SK-N-SH (cell line): Measurements from ENCODE around the gene C10orf90. TPM values are rescaled to one million over a fixed set of nuclear protein-coding genes. Genes with fewer than 3 reads are reported as not detected.

Experiments used
- CTCF ChIA-PET: fragments of 300-600, 350-600 bp; formaldehyde crosslinking; extraction: SDS; loops from one replicate; lab custom pipeline; 2021; lab: Yijun Ruan, JAX
- POLR2A ChIA-PET: fragments of 350-600 bp; sonication (Branson Sonifier 250); formaldehyde crosslinking; extraction: SDS; loops from one replicate; lab custom pipeline; 2020; ENCODE audit warnings: antibody characterized with exemption, inconsistent platforms; lab: Yijun Ruan, JAX
- DNase-seq: peaks from one replicate; pipeline ENCODE4 v3.0.0; 2012
- H2AFZ ChIP-seq: fragments of 200-600 bp; sonication (generic); 2 replicates; pipeline ENCODE4 v1.8.1; 2016; ENCODE audit warnings: antibody characterized with exemption, mild to moderate bottlenecking, low read depth
- H3F3A ChIP-seq: fragments of 200-600 bp; sonication (generic); replicated peaks from 2 replicates; pipeline ENCODE3; 2016; ENCODE audit warnings: antibody characterized with exemption, mild to moderate bottlenecking; ENCODE audit not compliant: insufficient read depth
- H3K27ac ChIP-seq, 2 experiments: fragments of 200-500 bp in 1 of 2; fragments of 200-600 bp in 1 of 2; sonication (Bioruptor generic) in 1 of 2; sonication (generic), shearing (Covaris generic) in 1 of 2; 2 replicates each; pipeline versions ENCODE4 v1.5.1 to v1.6.1; 2014 to 2016; ENCODE audit warnings: low read depth in 2 of 2, inconsistent platforms in 1 of 2, low read length in 1 of 2, mild to moderate bottlenecking in 1 of 2, mixed read lengths in 1 of 2
- H3K27me3 ChIP-seq: fragments of 200-600 bp; sonication (generic), shearing (Covaris generic); 2 replicates; pipeline ENCODE4 v1.6.1; 2016; ENCODE audit warnings: mixed run types; ENCODE audit not compliant: insufficient read depth
- H3K36me3 ChIP-seq, 2 experiments: fragments of 200-500 bp in 1 of 2; fragments of 200-600 bp in 1 of 2; sonication (Bioruptor generic) in 1 of 2; sonication (generic) in 1 of 2; replicated peaks in 1 of 2; 2 replicates each; pipeline versions ENCODE3 to v1.5.1; 2014 to 2016; ENCODE audit warnings: low read length in 1 of 2, mild to moderate bottlenecking in 1 of 2; ENCODE audit not compliant: insufficient read depth in 2 of 2, control insufficient read depth in 1 of 2
- H3K4me1 ChIP-seq, 2 experiments: fragments of 200-500 bp in 1 of 2; fragments of 200-600 bp in 1 of 2; sonication (Bioruptor generic) in 1 of 2; sonication (generic), shearing (Covaris generic) in 1 of 2; 2 replicates each; pipeline versions ENCODE4 v1.5.1 to v1.6.1; 2014 to 2016; ENCODE audit warnings: low read depth in 1 of 2, low read length in 1 of 2, mixed run types in 1 of 2; ENCODE audit not compliant: insufficient read depth in 2 of 2, control insufficient read depth in 1 of 2
- H3K4me2 ChIP-seq: fragments of 200-600 bp; sonication (generic), shearing (Covaris generic); 2 replicates; pipeline ENCODE4 v1.6.1; 2017; ENCODE audit warnings: mixed run types
- H3K4me3 ChIP-seq, 2 experiments: fragments of 200-500 bp in 1 of 2; fragments of 200-600 bp in 1 of 2; sonication (Bioruptor generic) in 1 of 2; sonication (generic), shearing (Covaris generic) in 1 of 2; 2 replicates each; pipeline versions ENCODE4 v1.5.1 to v1.8.1; 2014 to 2016; ENCODE audit warnings: low read depth in 2 of 2, inconsistent platforms in 1 of 2, low read length in 1 of 2, mild to moderate bottlenecking in 1 of 2, mixed read lengths in 1 of 2, moderate library complexity in 1 of 2
- H3K79me2 ChIP-seq: fragments of 200-600 bp; sonication (generic); 2 replicates; pipeline ENCODE4 v1.8.1; 2017; ENCODE audit warnings: mild to moderate bottlenecking; ENCODE audit not compliant: insufficient read depth
- H3K9ac ChIP-seq: fragments of 200-600 bp; sonication (generic); 2 replicates; pipeline ENCODE4 v1.6.1; 2017; ENCODE audit warnings: mixed run types
- H3K9me2 ChIP-seq: fragments of 200-600 bp; sonication (generic); 2 replicates; pipeline ENCODE4 v1.6.1; 2017; ENCODE audit warnings: mixed run types
- H3K9me3 ChIP-seq: fragments of 200-600 bp; sonication (generic); 2 replicates; pipeline ENCODE4 v1.6.1; 2017; ENCODE audit warnings: mixed run types, mild to moderate bottlenecking, moderate library complexity
- H4K20me1 ChIP-seq: fragments of 200-600 bp; sonication (generic); 2 replicates; pipeline ENCODE4 v1.6.1; 2017; ENCODE audit warnings: mild to moderate bottlenecking, mixed run types; ENCODE audit not compliant: insufficient read depth
- CHD2 ChIP-seq: fragments of 150-350 bp; IDR thresholded peaks from 2 replicates; pipeline ENCODE4 v1.6.1; 2018; ENCODE audit warnings: low read length; ENCODE audit not compliant: partially characterized antibody
- CTCF ChIP-seq: fragments of 200-600 bp; sonication (generic); IDR thresholded peaks from 2 replicates; pipeline ENCODE4 v1.6.1; 2017; ENCODE audit warnings: antibody characterized with exemption, mild to moderate bottlenecking, moderate library complexity
- ELF1 ChIP-seq: IDR thresholded peaks from 2 replicates; pipeline ENCODE4 v1.4.0; 2012
- EP300 ChIP-seq, 2 experiments: IDR thresholded peaks; 2 replicates each; pipeline versions ENCODE4 v1.4.0 to v1.6.1; 2012; ENCODE audit warnings: borderline replicate concordance in 1 of 2, low read depth in 1 of 2, low read length in 1 of 2
- EZH2phosphoT487 ChIP-seq: fragments of 200-600 bp; sonication (generic); IDR thresholded peaks from 2 replicates; pipeline ENCODE4 v1.6.1; 2017; ENCODE audit warnings: low read depth, mixed run types, mild to moderate bottlenecking, antibody characterized with exemption, moderate library complexity, borderline replicate concordance
- FOSL2 ChIP-seq: IDR thresholded peaks from 2 replicates; pipeline ENCODE4 v1.4.0; 2012; ENCODE audit warnings: low read depth, mild to moderate bottlenecking, moderate library complexity, borderline replicate concordance
- FOXJ3 ChIP-seq: sonication (generic); formaldehyde crosslinking; IDR thresholded peaks from 2 replicates; pipeline ENCODE4 v1.5.1; 2020; ENCODE audit warnings: mild to moderate bottlenecking, missing genetic modification reagents
- FOXM1 ChIP-seq: IDR thresholded peaks from 2 replicates; pipeline ENCODE4 v1.4.0; 2012; ENCODE audit warnings: low read depth, mild to moderate bottlenecking
- GABPA ChIP-seq: IDR thresholded peaks from 2 replicates; pipeline ENCODE4 v1.4.0; 2012; ENCODE audit warnings: low read depth, mild to moderate bottlenecking
- GATA2 ChIP-seq: sonication (generic); formaldehyde crosslinking; IDR thresholded peaks from 2 replicates; pipeline ENCODE4 v1.5.0; 2020; ENCODE audit warnings: mild to moderate bottlenecking, missing genetic modification reagents
- IRF3 ChIP-seq: fragments of 150-350 bp; IDR thresholded peaks from 2 replicates; pipeline ENCODE4 v1.6.1; 2016; ENCODE audit warnings: mild to moderate bottlenecking, low read depth, low read length
- JUND ChIP-seq: IDR thresholded peaks from 2 replicates; pipeline ENCODE4 v1.4.0; 2012
- MAX ChIP-seq: IDR thresholded peaks from 2 replicates; pipeline ENCODE4 v1.4.0; 2012; ENCODE audit warnings: low read depth
- MEF2A ChIP-seq: IDR thresholded peaks from 2 replicates; pipeline ENCODE4 v1.4.0; 2012; ENCODE audit warnings: low read depth, borderline replicate concordance
- MXI1 ChIP-seq: IDR thresholded peaks from 2 replicates; pipeline ENCODE4 v1.6.1; 2012; ENCODE audit warnings: mild to moderate bottlenecking, low read depth, low read length, improper control_type of control experiment
- NRF1 ChIP-seq: IDR thresholded peaks from 2 replicates; pipeline ENCODE4 v1.6.1; 2012; ENCODE audit warnings: low read depth, mild to moderate bottlenecking, low read length
- PBX3 ChIP-seq: IDR thresholded peaks from 2 replicates; pipeline ENCODE4; 2012
- POLR2AphosphoS5 ChIP-seq: IDR thresholded peaks from 2 replicates; pipeline ENCODE4 v1.6.1; 2012; ENCODE audit warnings: low read depth, low read length
- RAD21 ChIP-seq: IDR thresholded peaks from 2 replicates; pipeline ENCODE4 v1.6.1; 2012; ENCODE audit warnings: mild to moderate bottlenecking, low read length
- RCOR1 ChIP-seq: fragments of 150-350 bp; IDR thresholded peaks from 2 replicates; pipeline ENCODE4 v1.6.1; 2017; ENCODE audit warnings: antibody characterized with exemption, low read length
- RFX5 ChIP-seq: IDR thresholded peaks from 2 replicates; pipeline ENCODE4 v1.6.1; 2012; ENCODE audit warnings: mild to moderate bottlenecking, improper control_type of control experiment, low read length
- RXRA ChIP-seq: IDR thresholded peaks from 2 replicates; pipeline ENCODE4 v1.4.0; 2012; ENCODE audit warnings: low read depth, mild to moderate bottlenecking, borderline replicate concordance
- SIN3A ChIP-seq: IDR thresholded peaks from 2 replicates; pipeline ENCODE4 v1.6.1; 2012; ENCODE audit warnings: low read depth, mild to moderate bottlenecking, low read length, moderate library complexity, borderline replicate concordance
- SMC3 ChIP-seq: IDR thresholded peaks from 2 replicates; pipeline ENCODE4 v1.6.1; 2012; ENCODE audit warnings: low read depth, low read length, improper control_type of control experiment
- TAF1 ChIP-seq: IDR thresholded peaks from 2 replicates; pipeline ENCODE4 v1.6.1; 2012; ENCODE audit warnings: low read depth, mild to moderate bottlenecking, low read length, moderate library complexity, borderline replicate concordance
- TCF12 ChIP-seq: IDR thresholded peaks from 2 replicates; pipeline ENCODE4 v1.4.0; 2012
- TEAD4 ChIP-seq: IDR thresholded peaks from 2 replicates; pipeline ENCODE4 v1.4.0; 2012; ENCODE audit warnings: mild to moderate bottlenecking, borderline replicate concordance; ENCODE audit not compliant: insufficient read depth
- USF1 ChIP-seq: IDR thresholded peaks from 2 replicates; pipeline ENCODE4 v1.4.0; 2012; ENCODE audit warnings: low read depth, borderline replicate concordance
- USF2 ChIP-seq: fragments of 150-350 bp; IDR thresholded peaks from 2 replicates; pipeline ENCODE4 v1.6.1; 2017; ENCODE audit warnings: antibody characterized with exemption, low read length, low read depth, borderline replicate concordance
- YY1 ChIP-seq: IDR thresholded peaks from 2 replicates; pipeline ENCODE4 v1.4.0; 2012; ENCODE audit warnings: low read depth, mild to moderate bottlenecking
- WGBS: methylation state at CpG from one replicate; pipeline ENCODE4 v1.1.6; 2017; ENCODE audit warnings: low lambda C conversion rate; 5-methylcytosine and 5-hydroxymethylcytosine counted together
- polyA plus RNA-seq, 3 experiments: library from polyadenylated mRNA; depleted of rRNA; stranded (reverse); fragments of >200 nt; gene quantifications; 2 replicates each; pipeline ENCODE4 v1.2.3, GENCODE V29; 2012

C10orf90 gene
- polyA plus RNA-seq, 1 of the 3 experiments (the other 2 are of a cell fraction), result 0.21 TPM

GRCh38 chr10:126384269-126384873 is 286.1 kb downstream of the C10orf90 start:
- H3K9me2 ChIP-seq, result no peaks in the 10 kb centered on the region
- H3K79me2 ChIP-seq, result peaks cover 21% of the 10 kb centered on the region
- DNase-seq, result no peak
- peaks cover 0 to 8% of the 10 kb centered on the region in 2 experiments for H3K36me3 ChIP-seq
- no peaks in the 10 kb centered on the region for H3K27me3 ChIP-seq
- ChIA-PET CTCF (interaction anchor here (0.6 to 3.1 kb wide), 7 partner anchors 17 to 459 kb away, joined by 3 to 10 read pairs (median 3); no protein-coding TSS in a partner anchor), POLR2A (no interaction called here)
- no peak overlapping the region for H2AFZ ChIP-seq
- peaks cover 0 to 20% of the 10 kb centered on the region in 2 experiments; a peak in 2 of 4 replicates for H3K4me1 ChIP-seq
- peak overlapping the region in 1 of 2 experiments; percentile 45; a peak in 2 of 4 replicates for H3K27ac ChIP-seq
- no peak overlapping the region for H3K9ac ChIP-seq
- no peak overlapping the region; the same call in 1 of the 2 replicates for H3K4me2 ChIP-seq
- H3K9me3 ChIP-seq, result no peaks in the 10 kb centered on the region; the same call in none of the 2 replicates
- H3F3A ChIP-seq, result peaks cover 17% of the 10 kb centered on the region
- no peaks in the 10 kb centered on the region for H4K20me1 ChIP-seq
- 42% methylated on average over 5 of the region's 5 CpGs for WGBS
- H3K4me3 ChIP-seq, result no peak overlapping the region
- TF ChIP-seq CTCF (no peak), CHD2 (no peak), POLR2AphosphoS5 (peak; percentile 46; the same call in 1 of the 2 replicates), MAX (peak; percentile 84), TCF12 (peak; percentile 86), RFX5 (no peak), FOXJ3 (CRISPR knock-in tag) (no peak), MXI1 (no peak), EZH2phosphoT487 (no peak), RCOR1 (no peak), YY1 (no peak), SMC3 (no peak), TAF1 (no peak), FOXM1 (no peak), ELF1 (no peak; the same call in 1 of the 2 replicates), SIN3A (no peak), TEAD4 (peak; percentile 79; the same call in 1 of the 2 replicates), GATA2 (CRISPR knock-in tag) (no peak), USF2 (no peak), IRF3 (no peak), RXRA (peak; percentile 49; the same call in 1 of the 2 replicates), EP300 (IDR thresholded peaks at IDR 0.05; ENCODE audit: borderline replicate concordance in 1 of 2, low read depth in 1 of 2, low read length in 1 of 2) (peak in 1 of 2 experiments; percentile 83; a peak in 2 of 4 replicates), PBX3 (peak; percentile 51), USF1 (no peak), MEF2A (peak; percentile 32; the same call in 1 of the 2 replicates), JUND (peak; percentile 87), GABPA (peak; percentile 21; the same call in 1 of the 2 replicates), NRF1 (no peak), RAD21 (no peak), FOSL2 (peak; percentile 89)
